Measurements from ENCODE around the gene PLCD4. TPM values are rescaled to one million over a fixed set of nuclear protein-coding genes. Genes with fewer than 3 reads are reported as not detected.

The PLCD4 gene
- total and polyA plus RNA-seq, 12 donors: 0.72 to 23.2 (median 1.8) TPM

- Histone ChIP-seq H3K36me3 (replicated peaks in 1 of 2) (peaks cover 0 to 87% of the 10 kb centered on the region in 2 donors), H3K9me3 (replicated peaks in 1 of 3) (no peaks in the 10 kb centered on the region), H3K27me3 (no peaks in the 10 kb centered on the region), H3K4me3 (no peak overlapping the region), H3K27ac (no peak overlapping the region), H3K4me1 (replicated peaks in 1 of 2) (no peaks in the 10 kb centered on the region)
- 88 to 100% (median 91%) methylated on average over 5 to 17 of the region's 17 CpGs for WGBS, 4 donors
- no peak for DNase-seq
- intact Hi-C loops (cut with DNase I): loop anchor here (10.0 kb wide), 3 partner anchors 68 to 238 kb away; partner anchors contain the start of gene VIL1 (in 1 of the 2)
- TF ChIP-seq POLR2A (IDR thresholded peaks at IDR 0.05) (no peak), CTCF (IDR thresholded peaks at IDR 0.05) (no peak)
Observed at GRCh38 chr2:218642786-218643185, 35.1 kb downstream of the PLCD4 start.

GRCh38 chr2:218643751-218644310 lies 36.1 kb downstream of the PLCD4 start:
- intact Hi-C loops (cut with DNase I): loop anchor here (10.0 kb wide), 3 partner anchors 69 to 239 kb away; partner anchors contain the start of gene VIL1 (in 1 of the 2)
- Histone ChIP-seq H3K27me3 (no peaks in the 10 kb centered on the region), H3K27ac (no peak overlapping the region), H3K4me1 (replicated peaks in 1 of 2) (no peaks in the 10 kb centered on the region), H3K9me3 (replicated peaks in 1 of 3) (no peaks in the 10 kb centered on the region), H3K36me3 (replicated peaks in 1 of 2) (peaks cover 0 to 87% of the 10 kb centered on the region in 2 donors), H3K4me3 (no peak overlapping the region)
- no peak for DNase-seq
- WGBS, 4 donors: 86 to 92% (median 89%) methylated on average over 8 to 10 of the region's 10 CpGs; no CpG with 5 or more reads in 1 of the 4 donors
- TF ChIP-seq CTCF (IDR thresholded peaks at IDR 0.05) (no peak), POLR2A (IDR thresholded peaks at IDR 0.05) (no peak)

- no peaks in the 10 kb centered on the region for H3K9me3 ChIP-seq (replicated peaks in 1 of 3)
- no peak overlapping the region for H3K27ac ChIP-seq
- peaks cover 0 to 88% of the 10 kb centered on the region in 2 donors for H3K36me3 ChIP-seq (replicated peaks in 1 of 2)
- WGBS, 4 donors: 86 to 96% (median 94%) methylated on average over 11 of the region's 11 CpGs
- H3K4me3 ChIP-seq: no peak overlapping the region
- H3K4me1 ChIP-seq (replicated peaks in 1 of 2): no peaks in the 10 kb centered on the region
- DNase-seq: no peak
- no peaks in the 10 kb centered on the region for H3K27me3 ChIP-seq
- TF ChIP-seq CTCF (IDR thresholded peaks at IDR 0.05) (no peak), POLR2A (IDR thresholded peaks at IDR 0.05) (no peak)
- intact Hi-C loops (cut with DNase I): loop anchor here (10.0 kb wide), 3 partner anchors 70 to 240 kb away; partner anchors contain the start of gene VIL1 (in 1 of the 2)
Observed at GRCh38 chr2:218644721-218645120, 37.0 kb downstream of the PLCD4 start.

GRCh38 chr2:218645126-218645525 lies 37.4 kb downstream of the PLCD4 start:
- peaks cover 0 to 90% of the 10 kb centered on the region in 2 donors for H3K36me3 ChIP-seq (replicated peaks in 1 of 2)
- H3K4me1 ChIP-seq (replicated peaks in 1 of 2): no peaks in the 10 kb centered on the region
- TF ChIP-seq POLR2A (IDR thresholded peaks at IDR 0.05) (no peak), CTCF (IDR thresholded peaks at IDR 0.05) (no peak)

More at GRCh38 chr2:218645126-218645525, 37.4 kb downstream of the PLCD4 start:
- Histone ChIP-seq H3K9me3 (replicated peaks in 1 of 3) (no peaks in the 10 kb centered on the region), H3K27ac (no peak overlapping the region), H3K4me3 (no peak overlapping the region), H3K27me3 (no peaks in the 10 kb centered on the region)
- intact Hi-C loops (cut with DNase I): loop anchor here (10.0 kb wide), 3 partner anchors 70 to 240 kb away; partner anchors contain the start of gene VIL1 (in 1 of the 2)
- DNase-seq: no peak
- 85 to 100% (median 91%) methylated on average over 1 of the region's 1 CpG for WGBS, 4 donors
